Endothelial cell of umbilical vein (primary cell): ENCODE results near the gene SLC8A1. TPM values are rescaled to one million over a fixed set of nuclear protein-coding genes. Genes with fewer than 3 reads are reported as not detected.

ENCODE experiments used
- BruUV-seq: library from RNA; stranded (reverse); fragments of 400-500 nt; replicated peaks from 2 replicates; lab custom pipeline; 2021; lab: Mats Ljungman, UMichigan
- CTCF ChIA-PET: fragments of 300-600, 350-600 bp; sonication (Branson Sonifier 250); formaldehyde crosslinking; loops from one replicate; lab custom pipeline; 2021; ENCODE audit warnings: antibody characterized with exemption, inconsistent platforms; lab: Charles Lee
- POLR2A ChIA-PET: fragments of 300-600, 350-600 bp; sonication (Branson Sonifier 250); formaldehyde crosslinking; loops from one replicate; lab custom pipeline; 2021; ENCODE audit warnings: antibody characterized with exemption, inconsistent platforms; lab: Charles Lee
- DNase-seq: peaks from one replicate; pipeline ENCODE4 v3.0.0-alpha.2; 2011; ENCODE audit warnings: low read depth, low spot score
- FAIRE-seq: peaks from 2 replicates; lab custom pipeline; 2011; peaks lifted over from hg19 to GRCh38; lab: Jason Lieb, UNC
- H2AFZ ChIP-seq: 2 replicates; pipeline ENCODE4 v1.6.0; 2012; ENCODE audit warnings: low read depth, low read length, control low read depth, inconsistent platforms
- H3K27ac ChIP-seq: 2 replicates; pipeline ENCODE4 v1.5.1; 2011; ENCODE audit warnings: low read depth, mild to moderate bottlenecking, control low read depth, low read length, moderate library complexity; ENCODE audit not compliant: insufficient read depth
- H3K27me3 ChIP-seq, 2 experiments: 2 replicates each; pipeline versions ENCODE4 v1.6.0 to v1.6.1; 2011; ENCODE audit warnings: low read length in 2 of 2, mixed read lengths in 1 of 2; ENCODE audit not compliant: control insufficient read depth in 2 of 2, insufficient read depth in 2 of 2
- H3K36me3 ChIP-seq, 2 experiments: 2 replicates in 1 of 2; 3 replicates in 1 of 2; pipeline ENCODE4 v1.5.1; 2011; ENCODE audit warnings: low read length in 2 of 2, mild to moderate bottlenecking in 1 of 2, moderate library complexity in 1 of 2; ENCODE audit not compliant: control insufficient read depth in 2 of 2, insufficient read depth in 2 of 2; ENCODE audit errors: extremely low read depth in 1 of 2
- H3K4me1 ChIP-seq: 3 replicates; pipeline ENCODE4 v1.5.1; 2011; ENCODE audit warnings: mild to moderate bottlenecking, low read length; ENCODE audit not compliant: control insufficient read depth, insufficient read depth; ENCODE audit errors: extremely low read depth
- H3K4me2 ChIP-seq: 2 replicates; pipeline ENCODE4 v1.6.1; 2011; ENCODE audit warnings: low read length, control low read depth, mixed read lengths; ENCODE audit not compliant: insufficient read depth
- H3K4me3 ChIP-seq, 3 experiments: fragments of 200-600 bp in 1 of 3; sonication (generic), shearing (Covaris generic) in 1 of 3; replicated peaks in 1 of 3; 2 replicates each; pipeline ENCODE4 v1.5.1; 2011 to 2016; ENCODE audit warnings: control low read depth in 3 of 3, low read length in 3 of 3, mild to moderate bottlenecking in 2 of 3, inconsistent platforms in 1 of 3, low read depth in 1 of 3, moderate library complexity in 1 of 3; ENCODE audit not compliant: insufficient read depth in 1 of 3
- H3K79me2 ChIP-seq: 2 replicates; pipeline ENCODE4 v1.6.0; 2012; ENCODE audit warnings: low read length, inconsistent platforms; ENCODE audit not compliant: control insufficient read depth, insufficient read depth
- H3K9ac ChIP-seq: replicated peaks from 2 replicates; pipeline ENCODE3; 2011; ENCODE audit warnings: low read length, control low read depth; ENCODE audit not compliant: insufficient read depth; ENCODE audit errors: extremely low read depth
- H3K9me1 ChIP-seq: replicated peaks from 3 replicates; pipeline ENCODE4 v1.6.0; 2011; ENCODE audit warnings: mild to moderate bottlenecking, low read length; ENCODE audit not compliant: control insufficient read depth, insufficient read depth; ENCODE audit errors: extremely low read depth
- H3K9me3 ChIP-seq: replicated peaks from 2 replicates; pipeline ENCODE4 v1.5.1; 2012; ENCODE audit warnings: low read length, inconsistent platforms; ENCODE audit not compliant: control insufficient read depth, insufficient read depth
- H4K20me1 ChIP-seq: replicated peaks from 2 replicates; pipeline ENCODE3; 2011; ENCODE audit warnings: mild to moderate bottlenecking, low read length; ENCODE audit not compliant: control insufficient read depth, insufficient read depth; ENCODE audit errors: extremely low read depth
- CTCF ChIP-seq, 2 donors: IDR thresholded peaks; 1 replicate in 1 of 2; 2 replicates in 1 of 2; pipeline ENCODE4 v1.5.1; 2011; ENCODE audit warnings: low read length in 2 of 2, mild to moderate bottlenecking in 2 of 2, moderate library complexity in 2 of 2, control low read depth in 1 of 2, inconsistent platforms in 1 of 2, low read depth in 1 of 2; ENCODE audit not compliant: insufficient read depth in 1 of 2; ENCODE audit errors: extremely low read depth in 1 of 2
- FOS ChIP-seq: IDR thresholded peaks from 2 replicates; pipeline ENCODE4 v1.6.1; 2011; ENCODE audit warnings: mild to moderate bottlenecking, low read length, moderate library complexity, borderline replicate concordance; ENCODE audit not compliant: insufficient read depth
- dilution Hi-C: fragments of 300-500 bp; cut with MboI; formaldehyde crosslinking; loops from one replicate; pipeline ENCODE4 v1.15.0; 2019; ENCODE audit warnings: low sequenced_read_pairs; ENCODE audit not compliant: extremely low pct_ligation_motif_present
- intact Hi-C: fragments of 100-400 bp; cut with micrococcal nuclease; formaldehyde crosslinking; loops from one replicate; pipeline ENCODE4 v1.10.0; 2022
- polyA plus RNA-seq, 4 experiments: library from polyadenylated mRNA; depleted of rRNA in 3 of 4; stranded (reverse) in 3 of 4; unstranded in 1 of 4; fragments of >200 nt; gene quantifications; 2 replicates each; pipeline versions ENCODE4 v1.2.1 to v1.2.3, GENCODE V29; 2011 to 2012; ENCODE audit warnings: missing spikeins in 1 of 4
- total RNA-seq: library from RNA; stranded (reverse); gene quantifications from 2 replicates; pipeline ENCODE4 v1.2.3, GENCODE V29; 2021

Gene SLC8A1
- total and polyA plus RNA-seq, 2 donors (not counting 3 experiments of a cell fraction or from before 2014, with no cell fraction given) = 0.19 to 1.8 TPM

- dilution Hi-C loops = no loop called here
- POLR2A ChIA-PET = no interaction called here
- H3K4me2 ChIP-seq = no peak overlapping the region
Measured at GRCh38 chr2:40488101-40488601, 36.3 kb upstream of the SLC8A1 start.

More at GRCh38 chr2:40488101-40488601, 36.3 kb upstream of the SLC8A1 start:
- Histone ChIP-seq H2AFZ (no peak overlapping the region), H3K4me3 (no peak overlapping the region), H3K9me1 (no peaks in the 10 kb centered on the region), H4K20me1 (no peaks in the 10 kb centered on the region), H3K27ac (no peak overlapping the region), H3K36me3 (no peaks in the 10 kb centered on the region), H3K27me3 (no peaks in the 10 kb centered on the region), H3K9ac (no peak overlapping the region), H3K9me3 (no peaks in the 10 kb centered on the region), H3K4me1 (no peaks in the 10 kb centered on the region), H3K79me2 (no peaks in the 10 kb centered on the region)
- FAIRE-seq (no peak), DNase-seq (peak; percentile 39)
- BruUV-seq = no TSS peak
- no peak for TF ChIP-seq FOS
- TF ChIP-seq CTCF (IDR thresholded peaks at IDR 0.05; ENCODE audit: extremely low read depth in 1 of 2, insufficient read depth in 1 of 2, low read depth in 1 of 2, low read length in 2 of 2) = peak; percentile 15 to 45
- CTCF ChIA-PET = interaction anchor here (0.6 to 2.8 kb wide), 39 partner anchors 8 to 1210 kb away, joined by 3 to 31 read pairs (median 4); partner anchors contain the start of gene SLC8A1
- intact Hi-C loops = loop anchor here (1.0 to 10.0 kb wide), 2 partner anchors 66 to 277 kb away; no protein-coding TSS in a partner anchor
